ENCODE data around the gene DNAJC5G. TPM values are rescaled to one million over a fixed set of nuclear protein-coding genes. Genes with fewer than 3 reads are reported as not detected.

DNAJC5G gene
- total and polyA plus RNA-seq, 3 donors from 2014 or later: 37.4 to 65.0 (median 57.9) TPM

GRCh38 chr2:27233341-27233740 lies 41.9 kb upstream of the DNAJC5G start:
- Histone ChIP-seq H3K27me3 (no peaks in the 10 kb centered on the region), H3K9me3 (no peaks in the 10 kb centered on the region), H3K27ac (no peak overlapping the region), H3K4me1 (peaks cover 4% of the 10 kb centered on the region), H3K4me3 (no peak overlapping the region), H3K36me3 (ENCODE audit: low read depth, missing control alignments) (no peaks in the 10 kb centered on the region)
- intact Hi-C loops (cut with DNase I; ENCODE audit: low total_unique reads): no loop called here
- no peak for TF ChIP-seq POLR2A (IDR thresholded peaks at IDR 0.05)
- no peak for TF ChIP-seq CTCF (IDR thresholded peaks at IDR 0.05)
- WGBS, 2 donors: 93% methylated on average over 14 of the region's 14 CpGs; no CpG with 5 or more reads in 1 of the 2 donors
- no peak for DNase-seq

- no peak for DNase-seq
- intact Hi-C loops (cut with DNase I; ENCODE audit: low total_unique reads): no loop called here
- no peaks in the 10 kb centered on the region for H3K27me3 ChIP-seq
- H3K27ac ChIP-seq: no peak overlapping the region
- H3K4me3 ChIP-seq: no peak overlapping the region
- WGBS, 2 donors: 87 to 93% methylated on average over 12 of the region's 12 CpGs
- no peaks in the 10 kb centered on the region for H3K4me1 ChIP-seq
- no peaks in the 10 kb centered on the region for H3K36me3 ChIP-seq (ENCODE audit: low read depth, missing control alignments)
- no peaks in the 10 kb centered on the region for H3K9me3 ChIP-seq
- TF ChIP-seq POLR2A (IDR thresholded peaks at IDR 0.05) (no peak), CTCF (IDR thresholded peaks at IDR 0.05) (no peak)
Observed at GRCh38 chr2:27236136-27236535, 39.1 kb upstream of the DNAJC5G start.

- no peak for DNase-seq
- no peak overlapping the region for H3K27ac ChIP-seq
- WGBS, 2 donors: 92 to 95% methylated on average over 2 to 3 of the region's 3 CpGs
- intact Hi-C loops (cut with DNase I; ENCODE audit: low total_unique reads): no loop called here
- no peaks in the 10 kb centered on the region for H3K4me1 ChIP-seq
- H3K36me3 ChIP-seq (ENCODE audit: low read depth, missing control alignments): no peaks in the 10 kb centered on the region
- H3K27me3 ChIP-seq: no peaks in the 10 kb centered on the region
- no peak overlapping the region for H3K4me3 ChIP-seq
- no peak for TF ChIP-seq POLR2A (IDR thresholded peaks at IDR 0.05)
- no peak for TF ChIP-seq CTCF (IDR thresholded peaks at IDR 0.05)
- H3K9me3 ChIP-seq: no peaks in the 10 kb centered on the region
Observed at GRCh38 chr2:27236626-27237025, 38.6 kb upstream of the DNAJC5G start.

- no peak for DNase-seq
- 82 to 99% methylated on average over 8 to 15 of the region's 15 CpGs for WGBS, 2 donors
- no peak overlapping the region for H3K4me3 ChIP-seq
- no peaks in the 10 kb centered on the region for H3K27me3 ChIP-seq
- H3K27ac ChIP-seq: no peak overlapping the region
- H3K9me3 ChIP-seq: no peaks in the 10 kb centered on the region
- TF ChIP-seq CTCF (IDR thresholded peaks at IDR 0.05) (no peak), POLR2A (IDR thresholded peaks at IDR 0.05) (no peak)
- no peaks in the 10 kb centered on the region for H3K4me1 ChIP-seq
- intact Hi-C loops (cut with DNase I; ENCODE audit: low total_unique reads): no loop called here
- no peaks in the 10 kb centered on the region for H3K36me3 ChIP-seq (ENCODE audit: low read depth, missing control alignments)
Observed at GRCh38 chr2:27237341-27237945, 37.8 kb upstream of the DNAJC5G start.

GRCh38 chr2:27238976-27239375 lies 36.3 kb upstream of the DNAJC5G start:
- WGBS, 2 donors: 94 to 96% methylated on average over 8 of the region's 8 CpGs
- no peak for TF ChIP-seq CTCF (IDR thresholded peaks at IDR 0.05)
- TF ChIP-seq POLR2A (IDR thresholded peaks at IDR 0.05): no peak
- Histone ChIP-seq H3K27me3 (no peaks in the 10 kb centered on the region), H3K27ac (no peak overlapping the region), H3K4me3 (no peak overlapping the region), H3K36me3 (ENCODE audit: low read depth, missing control alignments) (no peaks in the 10 kb centered on the region), H3K4me1 (no peaks in the 10 kb centered on the region), H3K9me3 (no peaks in the 10 kb centered on the region)
- intact Hi-C loops (cut with DNase I; ENCODE audit: low total_unique reads): no loop called here
- no peak for DNase-seq
